ENCODE results near the gene KIAA1614.

GRCh38 chr1:180932378-180932777 lies 19.7 kb downstream of the KIAA1614 start:
- no peak for TF ChIP-seq CTCF (IDR thresholded peaks at IDR 0.05)
- no peak for TF ChIP-seq POLR2A (IDR thresholded peaks at IDR 0.05)
